ENCODE results near the gene CIAPIN1.

DNA sequence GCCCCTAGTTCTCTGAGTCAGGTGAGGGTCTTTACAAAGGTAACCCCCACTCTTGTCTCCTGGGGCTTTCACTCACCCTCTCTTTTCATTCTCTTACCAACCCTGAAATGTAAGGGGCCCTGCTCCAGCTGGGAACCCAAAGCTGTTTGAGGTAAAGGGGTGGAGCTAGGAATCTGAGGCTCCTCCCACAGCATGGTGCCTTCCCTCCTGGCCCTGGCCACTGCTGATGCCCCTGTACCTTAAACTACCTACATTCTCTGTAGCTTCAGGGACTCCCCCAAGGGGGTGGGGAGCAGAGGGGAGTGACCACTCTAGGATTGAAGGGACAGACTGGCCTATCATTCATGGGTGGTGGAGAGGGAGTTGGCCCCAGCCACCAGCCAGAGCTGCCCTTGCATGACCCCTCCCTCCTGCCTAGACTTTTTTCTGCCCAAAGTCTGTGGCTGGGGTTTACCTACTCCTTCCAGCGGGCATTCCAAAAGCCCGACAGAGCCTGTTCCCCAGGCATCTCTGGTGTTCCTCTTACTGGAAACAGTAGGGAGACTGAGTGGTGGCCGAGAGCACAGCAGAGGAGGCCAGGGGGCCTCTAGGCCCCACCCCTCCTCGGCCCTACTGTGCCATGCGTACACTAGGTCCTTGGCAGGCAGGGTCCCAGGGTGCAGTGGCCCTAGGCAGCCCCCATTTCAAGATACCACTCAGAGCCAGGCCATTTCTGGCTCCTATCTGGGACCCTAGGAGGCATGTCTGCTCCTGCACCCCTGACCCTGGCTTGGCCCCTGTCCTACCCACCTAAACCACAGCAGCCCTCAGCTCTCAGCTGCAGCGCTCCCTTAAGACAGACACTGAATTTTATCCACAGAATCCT lies 29.6 kb upstream of the CIAPIN1 start:
- TF ChIP-seq POLR2A (IDR thresholded peaks at IDR 0.05; ENCODE audit: control extremely low read depth in 1 of 2, low read depth in 2 of 2, low read length in 2 of 2), result no peak
- TF ChIP-seq GTF2F1 (IDR thresholded peaks at IDR 0.05; ENCODE audit: borderline replicate concordance, low read depth, low read length), result no peak
- TF ChIP-seq, protein P1, sequence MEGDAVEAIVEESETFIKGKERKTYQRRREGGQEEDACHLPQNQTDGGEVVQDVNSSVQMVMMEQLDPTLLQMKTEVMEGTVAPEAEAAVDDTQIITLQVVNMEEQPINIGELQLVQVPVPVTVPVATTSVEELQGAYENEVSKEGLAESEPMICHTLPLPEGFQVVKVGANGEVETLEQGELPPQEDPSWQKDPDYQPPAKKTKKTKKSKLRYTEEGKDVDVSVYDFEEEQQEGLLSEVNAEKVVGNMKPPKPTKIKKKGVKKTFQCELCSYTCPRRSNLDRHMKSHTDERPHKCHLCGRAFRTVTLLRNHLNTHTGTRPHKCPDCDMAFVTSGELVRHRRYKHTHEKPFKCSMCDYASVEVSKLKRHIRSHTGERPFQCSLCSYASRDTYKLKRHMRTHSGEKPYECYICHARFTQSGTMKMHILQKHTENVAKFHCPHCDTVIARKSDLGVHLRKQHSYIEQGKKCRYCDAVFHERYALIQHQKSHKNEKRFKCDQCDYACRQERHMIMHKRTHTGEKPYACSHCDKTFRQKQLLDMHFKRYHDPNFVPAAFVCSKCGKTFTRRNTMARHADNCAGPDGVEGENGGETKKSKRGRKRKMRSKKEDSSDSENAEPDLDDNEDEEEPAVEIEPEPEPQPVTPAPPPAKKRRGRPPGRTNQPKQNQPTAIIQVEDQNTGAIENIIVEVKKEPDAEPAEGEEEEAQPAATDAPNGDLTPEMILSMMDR (IDR thresholded peaks at IDR 0.05; ENCODE audit: control extremely low read depth in 1 of 3, insufficient read depth in 1 of 3, low read depth in 1 of 3, low read length in 3 of 3), result no peak
- TF ChIP-seq POLR2AphosphoS5 (IDR thresholded peaks at IDR 0.05; ENCODE audit: low read depth, low read length), result no peak
- TF ChIP-seq EZH2 (IDR thresholded peaks at IDR 0.05; ENCODE audit: low read depth, low read length, severe bottlenecking), result no peak
- no peak for TF ChIP-seq CREB1 (IDR thresholded peaks at IDR 0.05)
- no peak for TF ChIP-seq CBX8 (IDR thresholded peaks at IDR 0.05; ENCODE audit: borderline replicate concordance, low read depth, low read length)
- TF ChIP-seq TCF12 (IDR thresholded peaks at IDR 0.05; ENCODE audit: low read depth, low read length), result no peak
- TF ChIP-seq HDAC2 (IDR thresholded peaks at IDR 0.05; ENCODE audit: borderline replicate concordance in 1 of 2, low read depth in 2 of 2, low read length in 2 of 2), result no peak
- TF ChIP-seq, protein P2, sequence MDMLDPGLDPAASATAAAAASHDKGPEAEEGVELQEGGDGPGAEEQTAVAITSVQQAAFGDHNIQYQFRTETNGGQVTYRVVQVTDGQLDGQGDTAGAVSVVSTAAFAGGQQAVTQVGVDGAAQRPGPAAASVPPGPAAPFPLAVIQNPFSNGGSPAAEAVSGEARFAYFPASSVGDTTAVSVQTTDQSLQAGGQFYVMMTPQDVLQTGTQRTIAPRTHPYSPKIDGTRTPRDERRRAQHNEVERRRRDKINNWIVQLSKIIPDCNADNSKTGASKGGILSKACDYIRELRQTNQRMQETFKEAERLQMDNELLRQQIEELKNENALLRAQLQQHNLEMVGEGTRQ (IDR thresholded peaks at IDR 0.05; ENCODE audit: low read length), result no peak
- TF ChIP-seq KDM5A (IDR thresholded peaks at IDR 0.05; ENCODE audit: low read length), result no peak
- TF ChIP-seq, protein P3, sequence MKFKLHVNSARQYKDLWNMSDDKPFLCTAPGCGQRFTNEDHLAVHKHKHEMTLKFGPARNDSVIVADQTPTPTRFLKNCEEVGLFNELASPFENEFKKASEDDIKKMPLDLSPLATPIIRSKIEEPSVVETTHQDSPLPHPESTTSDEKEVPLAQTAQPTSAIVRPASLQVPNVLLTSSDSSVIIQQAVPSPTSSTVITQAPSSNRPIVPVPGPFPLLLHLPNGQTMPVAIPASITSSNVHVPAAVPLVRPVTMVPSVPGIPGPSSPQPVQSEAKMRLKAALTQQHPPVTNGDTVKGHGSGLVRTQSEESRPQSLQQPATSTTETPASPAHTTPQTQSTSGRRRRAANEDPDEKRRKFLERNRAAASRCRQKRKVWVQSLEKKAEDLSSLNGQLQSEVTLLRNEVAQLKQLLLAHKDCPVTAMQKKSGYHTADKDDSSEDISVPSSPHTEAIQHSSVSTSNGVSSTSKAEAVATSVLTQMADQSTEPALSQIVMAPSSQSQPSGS (IDR thresholded peaks at IDR 0.05; ENCODE audit: low read length), result no peak
- TF ChIP-seq GABPA (IDR thresholded peaks at IDR 0.05; ENCODE audit: borderline replicate concordance, insufficient read depth, low read length), result no peak
- TF ChIP-seq YY1 (IDR thresholded peaks at IDR 0.05; ENCODE audit: low read depth, low read length), result no peak

Data from H1 (cell line).